Epidermal melanocyte (primary cell): Measurements from ENCODE around the gene GNPDA1.
A peak's percentile ranks its signal among the peaks of the same experiment; 100 is the strongest.
"Not testable (repeated sequence)": the region's sequence is repeated elsewhere in the genome, so short reads cannot be mapped to it uniquely, and the experiment has no call there.

Experiments used
- DNase-seq: peaks from one replicate; pipeline ENCODE4 v3.0.0; 2011; ENCODE audit warnings: low spot score; ENCODE audit not compliant: insufficient read length

GNPDA1 gene

DNA sequence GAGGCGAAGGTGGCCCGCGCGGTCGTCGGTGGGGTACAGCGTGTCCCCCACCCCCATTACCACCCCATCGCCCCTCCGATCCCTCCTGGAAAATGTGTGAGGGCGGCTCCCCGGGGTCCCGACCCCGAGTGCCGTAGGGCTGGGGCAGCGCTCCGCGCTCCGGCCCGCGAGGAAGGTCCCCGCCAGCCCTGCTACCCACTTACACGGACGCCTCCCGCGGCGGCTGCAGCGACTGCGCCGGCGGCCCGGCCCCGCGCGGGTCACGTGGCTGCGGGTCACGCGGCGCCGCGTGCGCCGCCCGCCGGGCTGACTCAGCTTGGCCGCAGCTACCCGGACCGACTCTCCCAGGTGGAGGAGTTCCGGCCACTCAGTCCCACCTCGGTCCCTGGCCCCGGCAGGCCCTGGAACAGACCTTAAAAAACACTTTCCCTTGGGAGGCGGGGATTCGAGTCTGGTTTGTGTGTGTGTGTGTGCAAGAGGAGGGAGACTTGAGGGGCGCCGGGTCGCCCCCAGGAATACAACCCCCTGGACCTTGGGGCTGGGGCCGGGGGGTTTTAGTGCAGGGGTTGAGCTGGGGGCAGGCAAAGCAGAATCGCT, at the start of gene GNPDA1:
GNPDA1 (minus strand) TSS at position 236 of the 597 bp plus-strand sequence. CDS start 992 bp downstream, outside the sequence.
- peak; percentile 77 for DNase-seq

DNA sequence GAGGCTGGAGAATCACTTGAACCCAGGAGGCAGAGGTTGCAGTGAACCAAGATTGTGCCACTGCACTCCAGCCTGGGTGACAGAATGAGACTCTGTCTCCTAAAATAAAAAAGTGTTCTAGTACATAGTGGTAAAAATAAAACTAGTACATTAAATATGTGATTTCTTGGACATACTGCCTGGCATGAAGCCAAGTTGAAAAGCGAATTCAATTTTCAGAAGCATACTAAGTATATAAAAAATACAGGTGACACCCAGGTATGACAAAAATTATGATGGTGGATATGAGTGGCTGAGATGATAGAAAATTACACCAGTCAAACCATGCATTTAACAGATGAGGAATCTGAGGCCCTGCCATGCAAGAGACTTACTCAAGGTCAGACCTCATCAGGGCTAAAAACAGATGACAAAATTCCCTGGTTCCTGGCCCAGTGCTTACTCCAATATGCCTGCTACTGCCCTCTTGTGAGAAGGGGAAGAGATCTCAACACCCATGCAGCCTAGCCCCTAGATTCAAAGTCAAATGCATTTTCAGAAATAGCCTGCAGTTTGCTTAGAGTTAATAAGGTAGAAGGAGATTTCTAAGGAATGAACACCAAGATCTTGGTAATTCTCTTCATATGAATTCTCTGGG, 46.6 kb upstream of the GNPDA1 start:
- no peak for DNase-seq

- no peak for DNase-seq
Measured at GRCh38 chr5:142057697-142058056, 44.9 kb upstream of the GNPDA1 start.

DNA sequence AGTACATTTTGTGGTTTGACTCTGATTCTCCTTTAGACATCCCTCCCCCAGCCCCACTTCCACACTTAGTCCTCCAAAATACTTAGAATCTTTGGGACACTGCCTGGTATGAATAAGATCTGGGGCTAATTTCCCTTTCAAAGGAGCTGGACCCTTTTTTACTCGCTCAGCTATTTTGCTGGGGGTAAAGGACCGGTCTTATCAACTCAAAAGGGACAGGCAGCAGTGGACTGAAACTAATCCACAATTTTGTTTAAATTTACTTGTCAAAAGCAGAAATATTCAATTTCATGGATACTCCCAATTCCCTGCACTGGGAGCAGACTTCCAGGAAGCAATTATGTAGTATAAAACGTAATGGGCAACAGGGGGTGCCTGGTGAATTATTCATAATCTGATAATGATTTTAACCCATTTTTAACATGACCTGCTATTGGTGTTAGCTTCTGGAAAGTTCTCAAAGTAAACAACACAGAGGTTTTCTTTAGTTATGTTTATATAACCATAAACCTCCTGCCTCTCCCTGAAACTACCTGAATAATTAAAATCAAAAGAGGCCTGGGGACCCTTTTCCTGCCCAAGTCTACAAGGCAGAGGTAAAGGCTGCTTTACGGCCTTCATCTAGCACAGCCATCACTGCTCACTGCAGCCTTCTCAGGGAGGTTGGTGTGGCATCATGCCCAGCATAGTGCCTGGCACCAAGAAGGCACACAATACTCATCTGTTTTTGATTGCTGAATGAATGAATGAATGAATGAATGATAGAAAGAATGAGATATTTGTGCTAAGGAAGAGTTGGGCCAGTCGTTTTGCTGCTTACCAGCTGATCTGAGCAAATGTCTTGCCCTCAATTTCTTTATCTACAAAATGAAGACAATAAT, 44.2 kb upstream of the GNPDA1 start:
- no peak for DNase-seq

DNA sequence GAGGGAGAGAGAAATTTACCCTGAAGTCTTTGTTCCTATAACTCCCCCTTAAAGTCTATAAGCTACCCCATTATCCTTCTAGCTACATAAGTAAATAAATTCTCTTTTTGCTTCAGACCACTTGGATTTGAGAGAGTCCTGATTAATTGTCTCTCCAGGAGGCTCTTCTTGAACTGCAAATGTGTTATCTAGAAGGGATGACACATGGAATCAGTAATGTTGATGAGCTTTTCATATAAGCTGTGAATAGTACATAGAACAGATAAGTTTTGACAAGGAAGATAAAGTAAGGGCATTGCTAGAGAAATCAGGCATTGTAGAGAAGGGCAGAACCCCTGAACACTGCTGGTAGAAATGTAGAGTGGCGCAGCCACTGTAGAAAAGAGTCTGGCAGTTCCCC, 42.5 kb upstream of the GNPDA1 start:
- DNase-seq, result no peak

GRCh38 chr5:142053426-142054151, 40.8 kb upstream of the GNPDA1 start:
- DNase-seq, result no peak

- not testable (repeated sequence) for DNase-seq
Measured at GRCh38 chr5:142052026-142052425, 39.2 kb upstream of the GNPDA1 start.

GRCh38 chr5:142048272-142048671, 35.4 kb upstream of the GNPDA1 start:
- DNase-seq, result no peak

- no peak for DNase-seq
Measured at GRCh38 chr5:142046191-142046590, 33.4 kb upstream of the GNPDA1 start.

GRCh38 chr5:142040881-142041280, 28.1 kb upstream of the GNPDA1 start:
- DNase-seq, result not testable (repeated sequence)

DNA sequence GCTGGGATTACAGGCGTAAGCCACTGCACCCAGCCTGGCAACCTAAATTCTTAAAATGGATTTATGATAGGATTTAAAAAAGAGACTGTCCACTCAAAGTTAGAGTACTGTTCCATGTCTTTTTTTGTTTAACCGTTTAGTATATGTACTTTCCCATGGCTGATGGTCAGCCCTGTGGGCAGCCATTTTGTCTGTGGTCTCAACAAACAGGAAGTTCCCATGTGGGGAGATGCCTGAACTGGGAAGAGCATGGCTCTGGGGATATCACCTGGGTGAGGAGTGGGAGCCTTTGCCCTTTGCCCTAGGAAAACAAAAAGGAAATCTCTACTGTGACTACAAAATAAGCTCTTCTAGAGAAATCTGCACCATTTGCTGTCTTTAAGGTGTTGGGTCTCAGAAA, 27.5 kb upstream of the GNPDA1 start:
- DNase-seq, result no peak

DNA sequence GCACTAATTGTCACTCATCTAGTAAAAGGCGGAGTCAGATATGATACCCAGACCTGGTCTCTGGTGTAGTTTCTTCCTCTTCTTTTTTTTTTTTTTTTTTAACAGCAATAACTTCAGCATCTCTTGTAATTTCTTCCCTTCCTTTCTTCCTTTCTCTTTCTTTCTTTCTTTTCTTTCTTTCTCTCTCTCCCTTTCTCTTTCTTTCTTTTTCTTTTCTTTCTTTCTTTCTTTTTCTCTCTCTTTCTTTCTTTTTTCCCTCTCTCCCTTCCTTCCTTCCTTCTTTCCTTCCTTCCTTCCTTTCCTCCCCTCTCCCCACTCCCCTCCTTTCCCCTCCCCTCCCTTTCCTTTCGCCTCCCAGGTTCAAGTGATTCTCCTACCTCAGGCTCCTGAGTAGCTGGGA, 25.9 kb upstream of the GNPDA1 start:
- DNase-seq, result no peak

GRCh38 chr5:142037599-142037998, 24.8 kb upstream of the GNPDA1 start:
- DNase-seq, result not testable (repeated sequence)

GRCh38 chr5:142036918-142037317, 24.1 kb upstream of the GNPDA1 start:
- no peak for DNase-seq

GRCh38 chr5:142034994-142035393, 22.2 kb upstream of the GNPDA1 start:
- DNase-seq, result no peak

DNA sequence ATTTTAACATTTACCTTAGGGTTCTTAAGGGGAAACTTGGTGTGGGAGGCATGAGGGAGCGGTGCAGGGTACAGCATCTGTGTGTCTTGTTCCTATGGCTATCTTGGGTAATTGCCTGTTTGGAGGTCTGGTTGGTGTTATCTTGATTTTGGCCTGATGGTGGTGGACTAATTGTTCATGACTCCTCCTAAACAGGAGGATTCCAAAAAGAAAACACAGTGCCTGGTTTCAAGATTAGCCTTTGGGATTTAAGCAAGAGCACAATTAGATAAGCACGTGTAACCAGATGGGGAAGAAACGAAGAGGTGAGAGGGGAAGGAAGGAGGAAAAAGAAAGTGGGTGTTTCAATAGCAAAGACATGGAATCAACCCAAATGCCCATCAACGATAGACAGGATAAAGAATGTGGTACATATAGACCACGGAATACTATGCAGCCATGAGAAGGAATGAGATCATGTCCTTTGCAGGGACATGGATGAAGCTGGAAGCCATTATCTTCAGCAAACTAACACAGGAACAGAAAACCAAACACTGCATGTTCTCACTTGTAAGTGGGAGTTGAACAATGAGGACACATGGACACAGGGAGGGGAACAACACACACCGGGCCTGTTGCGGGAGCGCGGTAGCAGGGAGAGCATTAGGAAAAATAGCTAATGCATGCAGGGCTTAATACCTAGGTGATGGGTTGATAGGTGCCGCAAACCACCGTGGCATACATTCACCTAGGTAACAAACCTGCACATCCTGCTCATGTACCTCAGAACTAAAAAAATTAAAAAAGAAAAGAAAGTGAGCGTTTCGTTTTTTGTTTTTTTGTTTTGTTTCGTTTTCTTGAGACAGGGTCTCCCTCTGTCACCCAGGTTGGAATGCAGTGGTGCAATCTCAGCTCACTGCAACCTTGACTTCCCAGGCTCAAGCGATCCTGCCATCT, 21.1 kb upstream of the GNPDA1 start:
- DNase-seq, result not testable (repeated sequence)

DNA sequence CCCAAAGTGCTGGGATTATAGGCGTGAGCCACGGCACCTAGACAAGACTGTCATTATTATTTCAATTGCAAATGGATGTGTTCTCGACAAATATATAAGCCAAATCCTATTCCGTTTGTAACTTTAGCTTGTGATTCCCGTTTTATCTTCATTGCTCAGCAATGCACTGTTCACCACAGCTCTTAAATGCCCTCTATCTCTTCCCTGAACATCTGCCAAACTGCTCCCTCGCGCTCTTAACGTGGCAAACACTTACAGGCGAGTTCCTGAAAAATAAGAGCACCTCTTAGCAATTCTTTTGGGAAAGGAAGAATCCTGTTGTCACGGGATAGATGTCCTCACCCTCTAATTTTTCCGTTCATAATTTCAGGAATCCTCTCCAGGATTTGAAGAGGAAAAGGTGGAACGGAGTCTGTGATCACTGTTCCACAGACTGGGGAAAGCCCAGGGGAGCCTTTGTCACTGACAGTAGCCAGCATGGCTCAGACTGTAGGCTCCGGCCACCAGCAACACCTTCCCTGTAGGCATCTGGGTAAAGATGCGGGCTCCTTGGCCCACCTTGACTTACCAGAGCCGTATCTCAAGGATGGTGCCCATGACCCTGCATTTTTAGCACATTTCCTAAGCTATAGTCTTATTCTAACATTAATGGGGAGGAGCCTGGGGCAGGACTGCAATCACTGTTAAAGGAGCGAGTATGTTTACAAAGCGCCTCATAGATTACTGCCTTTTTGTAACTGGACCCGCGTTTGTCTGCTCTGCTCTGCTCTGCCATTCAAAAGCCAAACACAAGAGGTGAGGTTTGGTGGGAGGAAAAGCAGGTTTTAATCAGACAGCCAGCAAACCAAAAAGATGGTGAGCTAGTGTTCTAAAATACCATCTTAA, 20.2 kb upstream of the GNPDA1 start:
- DNase-seq, result no peak

DNA sequence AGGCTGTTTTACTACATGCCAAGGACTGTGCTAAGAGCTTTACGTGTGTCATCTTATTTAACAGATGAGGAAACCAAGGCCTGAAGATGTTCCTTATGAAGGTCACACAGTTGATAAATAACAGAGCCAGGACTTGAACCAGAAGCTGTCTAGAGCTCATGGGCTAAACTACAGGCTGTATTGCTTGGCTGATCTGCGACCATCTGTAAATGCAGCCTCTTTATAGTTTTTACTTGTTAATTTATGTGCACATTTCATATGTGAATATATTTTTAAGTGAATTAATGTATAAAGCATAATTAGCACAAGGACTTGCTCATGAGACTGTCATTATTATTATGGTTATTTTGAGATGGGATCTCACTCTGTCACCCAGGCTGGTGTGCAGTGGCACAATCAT, 19.3 kb upstream of the GNPDA1 start:
- DNase-seq, result no peak

DNA sequence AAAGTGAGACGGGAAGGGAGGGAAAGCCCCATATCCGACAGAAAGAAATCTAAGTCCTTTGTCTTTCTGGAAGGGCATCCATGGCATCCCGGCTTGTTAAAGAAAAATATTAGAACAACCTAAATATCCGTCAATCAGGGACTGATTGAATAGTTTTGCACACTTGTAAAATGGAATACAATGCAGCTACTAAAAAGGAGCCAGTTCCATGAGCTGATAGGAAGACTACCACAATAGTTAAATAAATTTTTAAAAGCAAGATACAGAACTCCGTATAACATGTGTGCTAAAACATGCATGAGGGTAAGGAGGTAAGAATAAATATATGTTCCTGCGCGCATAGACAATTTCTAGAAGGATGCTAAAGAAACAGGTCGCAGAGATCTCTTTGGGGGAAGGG, 12.8 kb upstream of the GNPDA1 start:
- no peak for DNase-seq
